ENCODE results near the gene S100A11.

Gene S100A11

DNA sequence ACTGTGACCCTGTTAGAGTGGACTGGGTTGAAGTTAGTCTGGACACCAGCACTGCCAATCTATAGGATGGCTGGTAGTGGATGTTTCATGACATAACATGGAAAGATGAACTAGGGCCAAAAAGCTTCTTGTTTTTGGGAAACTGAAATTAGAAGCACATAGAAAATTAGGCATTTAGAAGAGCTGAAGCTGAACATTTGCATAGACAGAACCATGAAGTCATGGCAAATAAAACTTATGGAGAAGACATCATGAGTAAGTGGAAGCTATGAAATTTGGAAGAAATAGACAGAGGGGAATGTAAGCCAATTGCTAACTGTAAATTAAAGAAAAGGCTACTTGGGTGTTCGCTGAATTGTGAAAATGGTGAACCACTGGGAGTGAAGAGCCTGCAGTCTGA lies 2.7 kb upstream of the S100A11 start:
- DNase-seq = no peak

DNA sequence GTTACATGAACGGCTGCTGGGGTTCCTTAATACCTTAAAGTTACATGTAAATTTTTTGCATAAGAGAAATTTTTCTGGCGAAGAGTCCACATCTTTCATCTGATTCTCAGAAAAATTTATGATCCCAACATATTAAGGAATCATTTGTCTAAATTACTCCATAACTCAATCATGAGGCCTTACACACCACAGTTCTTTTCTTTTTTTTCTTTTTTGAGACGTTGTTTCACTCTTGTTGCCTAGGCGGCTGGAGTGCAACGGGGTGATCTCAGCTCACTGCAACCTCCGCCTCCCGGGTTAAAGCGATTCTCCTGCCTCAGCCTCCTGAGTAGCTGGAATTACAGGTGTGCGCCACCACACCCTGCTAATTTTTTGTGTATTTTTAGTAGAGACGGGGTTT lies 2.1 kb upstream of the S100A11 start:
- no peak for DNase-seq

GRCh38 chr1:152035539-152036266 lies 1.1 kb downstream of the S100A11 start:
- DNase-seq = peak; percentile 25

GRCh38 chr1:152034654-152035538 lies 1.9 kb downstream of the S100A11 start:
- DNase-seq = peak; percentile 82

- DNase-seq = no peak
Observed at GRCh38 chr1:152034324-152034653, 2.5 kb downstream of the S100A11 start.

DNA sequence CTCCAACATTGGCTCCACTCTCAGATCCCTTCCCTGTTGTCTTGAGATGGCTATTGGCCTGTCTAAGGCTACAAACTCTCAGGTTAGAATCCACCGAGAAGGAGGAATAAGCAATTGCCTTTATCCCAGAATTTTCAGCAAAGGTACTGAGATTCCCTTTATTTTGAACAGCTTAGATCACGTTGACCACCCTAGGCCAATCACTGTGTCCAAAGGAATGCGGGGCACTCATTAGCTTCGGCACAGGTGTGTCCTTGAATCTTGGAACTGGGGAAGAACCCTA lies 6.9 kb downstream of the S100A11 start:
- DNase-seq = no peak

DNA sequence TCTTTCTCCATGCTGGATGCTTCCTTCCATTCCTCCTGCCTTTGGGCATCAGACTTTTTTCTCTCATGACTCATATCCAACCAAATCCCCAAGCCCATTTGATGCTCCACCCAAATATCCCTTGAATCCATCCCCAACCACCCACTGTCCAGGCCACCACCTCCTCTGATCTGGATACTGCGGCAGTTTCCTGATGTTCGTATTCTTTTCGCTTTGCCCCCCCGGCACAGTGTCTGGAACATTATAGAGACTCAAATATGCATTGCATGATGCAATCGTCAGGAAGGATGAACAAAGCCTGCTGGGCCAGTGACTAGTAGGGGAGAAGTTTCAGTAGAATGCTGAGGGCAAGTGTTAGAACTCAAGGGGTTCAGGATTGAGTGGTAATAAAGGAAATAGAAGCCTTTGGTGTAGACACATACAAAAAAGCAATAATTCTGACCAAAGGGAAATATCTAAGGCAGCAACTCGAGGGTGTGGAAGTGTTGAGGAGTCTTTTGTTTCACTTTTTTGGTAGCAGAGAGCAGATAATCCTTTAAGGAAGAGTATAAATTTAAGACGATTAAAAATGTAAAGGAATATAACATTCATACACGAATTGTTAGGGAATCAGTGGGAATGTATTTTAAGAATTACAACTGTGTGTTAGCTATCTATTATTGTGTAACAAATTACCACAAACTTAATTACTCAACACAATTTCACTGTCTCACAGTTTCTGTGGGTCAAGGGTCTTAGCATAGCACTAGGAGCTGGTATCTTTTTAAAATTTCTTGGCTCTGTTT lies 7.5 kb downstream of the S100A11 start:
- no peak for DNase-seq

GRCh38 chr1:152026895-152027294 lies 9.9 kb downstream of the S100A11 start:
- DNase-seq = no peak

- no peak for DNase-seq
Observed at GRCh38 chr1:152024223-152024622, 12.6 kb downstream of the S100A11 start.

- no peak for DNase-seq
Observed at GRCh38 chr1:152023221-152023620, 13.6 kb downstream of the S100A11 start.

DNA sequence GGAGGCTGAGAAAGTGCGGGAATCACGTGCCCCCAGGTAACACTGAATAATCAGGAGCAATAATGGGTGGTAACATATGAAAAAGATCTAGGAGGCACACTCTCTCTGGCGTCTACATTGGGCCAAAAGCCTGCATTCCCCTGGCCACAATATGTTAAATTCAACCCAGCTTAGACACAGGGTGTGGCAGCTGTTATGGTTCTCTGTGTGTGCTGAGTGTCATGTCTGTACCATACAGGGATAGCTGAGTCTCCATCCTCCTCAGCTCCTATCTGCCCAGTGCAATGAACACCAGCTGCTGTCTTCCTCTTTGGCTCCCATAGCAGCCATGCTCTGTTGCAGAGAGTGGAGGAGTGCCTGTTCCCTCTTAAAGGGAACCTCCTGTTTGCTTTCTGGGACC lies 14.3 kb downstream of the S100A11 start:
- DNase-seq = no peak

- no peak for DNase-seq
Observed at GRCh38 chr1:152021569-152021968, 15.2 kb downstream of the S100A11 start.

GRCh38 chr1:152020849-152021248 lies 16.0 kb downstream of the S100A11 start:
- DNase-seq = no peak

GRCh38 chr1:152018537-152018936 lies 18.3 kb downstream of the S100A11 start:
- DNase-seq = no peak

DNA sequence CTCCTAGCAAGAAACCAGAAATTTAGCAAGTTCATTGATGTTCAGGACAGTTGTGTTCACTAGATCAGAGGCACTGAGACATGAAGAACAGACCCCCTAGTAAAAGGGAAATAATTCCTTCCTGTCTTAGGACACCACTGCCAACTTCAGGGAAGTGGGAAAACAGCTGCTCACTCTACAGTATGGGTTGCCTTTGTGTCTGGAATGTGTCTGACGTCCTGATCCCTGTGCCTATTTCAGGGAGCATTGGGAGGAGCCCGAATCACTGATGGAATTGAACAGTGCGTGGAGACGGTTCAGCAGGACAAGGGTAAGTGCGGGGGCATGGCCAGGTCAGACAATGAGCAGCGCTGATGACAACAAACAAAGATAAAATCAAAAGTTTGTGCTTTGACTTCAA lies 21.0 kb downstream of the S100A11 start:
- DNase-seq = no peak

DNA sequence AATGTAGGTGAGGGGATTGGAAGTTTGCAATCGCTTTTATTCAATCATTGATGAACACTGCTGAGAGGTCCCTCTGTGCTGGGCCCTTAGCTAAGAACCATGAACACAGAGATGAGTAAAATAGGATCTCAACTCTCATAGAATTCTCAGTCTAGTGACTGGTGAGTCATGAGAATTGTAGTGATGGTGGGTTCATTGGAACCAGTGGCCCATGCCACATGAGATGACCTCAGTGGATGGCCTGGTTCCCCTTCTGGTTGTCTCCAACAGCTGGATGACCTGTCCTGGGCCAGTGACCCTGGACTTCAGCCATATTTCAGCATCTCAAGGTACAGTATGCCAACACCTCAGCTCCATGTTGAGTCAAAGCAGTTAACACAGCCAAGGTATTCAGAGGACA lies 21.9 kb downstream of the S100A11 start:
- DNase-seq = no peak

DNA sequence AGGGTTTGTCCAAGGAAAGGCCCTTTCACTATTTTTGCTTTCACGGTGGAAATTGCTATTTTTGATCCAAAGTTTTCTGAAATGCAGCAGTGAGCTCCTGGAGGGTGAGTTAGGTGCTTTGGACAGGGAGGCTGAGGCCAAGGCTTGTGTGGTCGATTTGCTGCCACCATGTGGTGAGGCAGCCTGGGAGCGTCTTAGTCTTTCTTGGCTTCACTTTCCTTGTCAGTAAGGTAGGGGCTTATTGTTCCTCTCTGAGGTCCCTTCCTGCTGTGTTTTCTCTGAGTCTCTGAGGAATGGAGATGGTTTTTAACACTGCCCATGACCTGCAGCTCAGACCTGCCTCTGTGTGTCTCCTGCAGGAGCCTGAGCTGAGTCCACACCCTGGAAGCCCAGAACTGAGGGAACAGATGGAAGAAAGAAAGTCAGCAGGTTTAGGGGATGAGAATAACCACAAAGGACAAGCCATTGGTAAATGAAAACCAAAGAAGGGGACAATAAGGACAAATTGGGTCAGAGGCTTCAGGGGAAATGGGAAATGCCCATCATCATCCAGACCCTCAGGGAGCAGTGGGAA lies 23.1 kb downstream of the S100A11 start:
- no peak for DNase-seq

GRCh38 chr1:152009691-152010090 lies 27.1 kb downstream of the S100A11 start:
- DNase-seq = no peak

DNA sequence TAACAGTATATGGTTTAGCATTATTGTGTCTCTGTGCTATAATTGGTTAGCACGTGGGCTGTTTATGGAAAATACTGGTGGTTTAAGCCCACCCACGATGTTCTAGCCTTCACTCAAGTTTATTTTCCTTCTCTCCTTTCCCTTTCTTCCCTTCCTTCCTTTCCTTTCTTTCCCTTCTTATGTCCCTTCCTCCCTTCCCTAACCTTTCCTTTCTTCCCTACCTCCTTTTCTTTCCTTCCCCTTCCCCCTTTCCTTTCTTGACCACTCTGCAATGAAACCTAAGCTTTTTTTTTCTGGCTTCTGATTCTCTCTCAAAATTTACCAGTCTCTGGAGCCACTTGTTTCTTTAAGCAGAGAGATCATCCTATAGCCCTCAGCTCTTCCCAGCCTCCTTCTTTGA lies 29.8 kb downstream of the S100A11 start:
- no peak for DNase-seq

GRCh38 chr1:152005360-152005912 lies 31.4 kb downstream of the S100A11 start:
- no peak for DNase-seq

DNA sequence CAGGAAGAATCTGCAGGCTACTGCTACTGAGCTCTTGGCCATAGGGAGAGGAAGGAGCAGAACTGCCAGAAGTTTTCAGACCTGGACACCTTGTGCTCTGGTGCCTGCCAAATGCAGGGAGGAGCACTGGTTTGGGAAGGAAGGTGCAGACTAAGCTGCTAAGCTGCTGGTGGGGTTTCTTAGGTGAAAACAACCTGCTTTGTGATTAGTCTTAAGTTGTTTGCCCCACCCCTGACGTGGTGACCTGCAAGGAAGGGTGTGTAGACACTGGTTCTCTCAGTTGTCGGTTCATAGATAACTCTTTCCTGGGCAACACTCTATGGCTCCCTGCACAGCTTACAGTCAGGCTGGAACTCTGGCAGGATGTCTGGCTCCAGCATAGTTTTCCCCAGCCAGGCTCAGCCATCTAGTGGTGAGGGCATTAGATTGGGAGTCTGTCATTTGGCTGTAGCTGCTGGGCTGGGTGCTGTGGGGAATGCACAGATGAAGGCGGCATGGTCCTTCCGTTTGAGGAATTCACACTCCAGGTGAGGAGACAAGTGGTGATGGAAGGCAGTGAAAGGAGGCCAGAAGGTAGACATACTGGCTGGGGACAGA lies 32.9 kb downstream of the S100A11 start:
- DNase-seq = no peak

GRCh38 chr1:152002960-152003359 lies 33.8 kb downstream of the S100A11 start:
- no peak for DNase-seq
